Activated B cell treated with CpG ODN at 0.5 μM for 24 hours (primary cell): Measurements from ENCODE around the gene AFF3. TPM values are rescaled to one million over a fixed set of nuclear protein-coding genes. Genes with fewer than 3 reads are reported as not detected.
"Not testable (repeated sequence)": the region's sequence is repeated elsewhere in the genome, so short reads cannot be mapped to it uniquely, and the experiment has no call there.

Experiments used
- ATAC-seq: fragments of 200-7000 bp; cut with Tn5 transposase; one replicate; pipeline ENCODE4 v1.10.0; 2021; ENCODE audit warnings: low read depth, mild to moderate bottlenecking, moderate library complexity
- CTCF ChIA-PET: fragments of 350-600 bp; sonication (Branson Sonifier 250); formaldehyde crosslinking; loops from one replicate; lab custom pipeline; 2021; ENCODE audit warnings: antibody characterized with exemption; lab: Charles Lee
- POLR2A ChIA-PET: fragments of 350-600 bp; sonication (Branson Sonifier 250); formaldehyde crosslinking; loops from one replicate; lab custom pipeline; 2021; ENCODE audit warnings: antibody characterized with exemption; lab: Charles Lee
- DNase-seq: peaks from one replicate; pipeline ENCODE4 v3.0.0; 2022
- H3K27ac Mint-ChIP-seq: one replicate; pipeline ENCODE4 v1.8.0; 2020; ENCODE audit warnings: mixed read lengths
- H3K27me3 Mint-ChIP-seq: one replicate; pipeline ENCODE4 v1.8.0; 2021; ENCODE audit warnings: mixed read lengths
- H3K36me3 Mint-ChIP-seq: one replicate; pipeline ENCODE4 v1.8.0; 2021; ENCODE audit warnings: low read depth, mixed read lengths
- H3K4me1 Mint-ChIP-seq: one replicate; pipeline ENCODE4 v1.8.0; 2021; ENCODE audit warnings: mixed read lengths
- H3K4me3 Mint-ChIP-seq: one replicate; pipeline ENCODE4 v1.8.0; 2020; ENCODE audit warnings: mild to moderate bottlenecking, mixed read lengths
- H3K9me3 Mint-ChIP-seq: one replicate; pipeline ENCODE4 v1.8.0; 2020; ENCODE audit warnings: mixed read lengths
- intact Hi-C: fragments of 100-400 bp; cut with micrococcal nuclease; formaldehyde crosslinking; loops from one replicate; pipeline ENCODE4 v1.15.1; 2024
- total RNA-seq: library from RNA; stranded (reverse); gene quantifications from 2 replicates; pipeline ENCODE4 v1.2.3, GENCODE V29; 2022
- TF ChIP-seq, protein P1 (sequence below): fragments of 200-600 bp; IDR thresholded peaks from one replicate; pipeline ENCODE4 v1.8.0; 2022; ENCODE audit warnings: antibody characterized with exemption, mild to moderate bottlenecking

Gene AFF3
- total RNA-seq, 1 donor from 2014 or later, result 271 TPM

DNA sequence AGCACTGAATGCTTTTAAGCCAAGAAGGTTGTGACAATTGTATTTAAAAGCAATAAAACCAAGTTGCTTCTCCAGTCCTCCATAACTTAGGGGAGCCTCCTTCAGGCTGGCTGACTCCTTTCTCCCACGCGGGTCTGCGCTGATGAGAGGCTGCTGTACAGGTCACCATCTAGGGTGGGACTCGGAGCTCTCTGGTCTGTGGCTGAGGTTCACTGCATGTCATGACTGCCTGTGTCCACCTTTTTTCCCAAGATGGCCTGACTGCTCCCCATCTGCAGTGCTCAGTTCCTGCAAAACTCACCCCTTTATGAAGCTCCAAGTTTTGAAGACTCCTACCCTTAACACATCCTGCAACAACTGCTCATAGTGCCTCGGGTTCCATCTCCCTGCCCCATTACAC is 194.4 kb downstream of the AFF3 start:
- POLR2A ChIA-PET, result no interaction called here

GRCh38 chr2:99947366-99947765 is 195.0 kb downstream of the AFF3 start:
- H3K4me3 Mint-ChIP-seq, DNase-seq, ATAC-seq, H3K4me1 Mint-ChIP-seq, POLR2A ChIA-PET, H3K27me3 Mint-ChIP-seq, H3K27ac Mint-ChIP-seq, CTCF ChIA-PET, intact Hi-C loops, H3K9me3 Mint-ChIP-seq: not testable (repeated sequence)
- peaks cover 82% of the 10 kb centered on the region for H3K36me3 Mint-ChIP-seq

More for the DNA sequence above, 194.4 kb downstream of the AFF3 start:
- CTCF ChIA-PET, result no interaction called here
- Mint-ChIP-seq H3K9me3 (no peaks in the 10 kb centered on the region), H3K36me3 (peaks cover 81% of the 10 kb centered on the region), H3K27me3 (no peaks in the 10 kb centered on the region), H3K27ac (no peak overlapping the region), H3K4me1 (peaks cover 2% of the 10 kb centered on the region), H3K4me3 (no peak overlapping the region)
- TF ChIP-seq, protein P1, sequence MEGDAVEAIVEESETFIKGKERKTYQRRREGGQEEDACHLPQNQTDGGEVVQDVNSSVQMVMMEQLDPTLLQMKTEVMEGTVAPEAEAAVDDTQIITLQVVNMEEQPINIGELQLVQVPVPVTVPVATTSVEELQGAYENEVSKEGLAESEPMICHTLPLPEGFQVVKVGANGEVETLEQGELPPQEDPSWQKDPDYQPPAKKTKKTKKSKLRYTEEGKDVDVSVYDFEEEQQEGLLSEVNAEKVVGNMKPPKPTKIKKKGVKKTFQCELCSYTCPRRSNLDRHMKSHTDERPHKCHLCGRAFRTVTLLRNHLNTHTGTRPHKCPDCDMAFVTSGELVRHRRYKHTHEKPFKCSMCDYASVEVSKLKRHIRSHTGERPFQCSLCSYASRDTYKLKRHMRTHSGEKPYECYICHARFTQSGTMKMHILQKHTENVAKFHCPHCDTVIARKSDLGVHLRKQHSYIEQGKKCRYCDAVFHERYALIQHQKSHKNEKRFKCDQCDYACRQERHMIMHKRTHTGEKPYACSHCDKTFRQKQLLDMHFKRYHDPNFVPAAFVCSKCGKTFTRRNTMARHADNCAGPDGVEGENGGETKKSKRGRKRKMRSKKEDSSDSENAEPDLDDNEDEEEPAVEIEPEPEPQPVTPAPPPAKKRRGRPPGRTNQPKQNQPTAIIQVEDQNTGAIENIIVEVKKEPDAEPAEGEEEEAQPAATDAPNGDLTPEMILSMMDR, result no peak
- DNase-seq, result no peak
- no peak for ATAC-seq
- intact Hi-C loops, result no loop called here

- POLR2A ChIA-PET, result interaction anchor here (0.7 kb wide), 1 partner anchor 133 kb away, joined by 3 read pairs; no protein-coding TSS in a partner anchor
- no peak for ATAC-seq
- TF ChIP-seq, protein P1, result no peak
Observed at GRCh38 chr2:99944019-99944418, 198.4 kb downstream of the AFF3 start.

DNA sequence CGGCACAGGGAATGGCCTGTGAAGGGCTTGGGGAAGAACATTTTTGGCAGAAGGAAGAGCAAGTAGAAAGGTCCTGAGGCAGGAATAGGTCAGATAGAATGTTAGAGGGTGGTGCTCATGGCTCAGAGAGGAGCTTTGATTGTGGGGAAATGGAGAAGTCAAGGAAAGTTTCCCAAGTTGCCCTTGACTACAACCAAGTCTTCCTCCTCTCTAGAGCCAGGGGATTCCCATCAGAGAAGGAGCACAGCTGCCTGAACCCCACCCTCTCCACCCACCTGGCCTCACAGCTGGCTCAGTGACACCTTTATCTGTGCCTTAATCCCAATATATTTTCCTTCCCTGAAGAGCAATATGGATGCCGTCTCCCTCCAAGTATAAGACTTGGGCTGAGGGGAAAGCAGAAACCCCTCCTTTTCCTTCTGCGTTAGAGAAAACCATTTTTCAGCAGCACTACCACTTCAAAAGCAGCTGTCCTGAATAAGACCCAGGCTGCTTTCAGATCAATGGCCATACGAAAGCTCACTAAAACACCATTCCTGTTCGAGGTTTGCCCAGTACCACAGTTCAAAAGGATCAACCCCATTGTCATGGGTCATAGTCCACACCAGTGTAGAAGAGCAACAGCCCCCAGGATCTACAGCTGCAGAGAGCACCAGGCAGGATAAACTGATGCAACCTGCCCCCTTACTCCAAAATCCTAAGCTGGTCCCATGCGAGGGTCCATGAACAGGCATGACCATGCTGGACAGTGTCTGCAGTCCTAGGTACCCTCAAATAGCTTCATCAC is 199.6 kb downstream of the AFF3 start:
- H3K36me3 Mint-ChIP-seq, result peaks cover 90% of the 10 kb centered on the region

More at GRCh38 chr2:99944019-99944418, 198.4 kb downstream of the AFF3 start:
- no peaks in the 10 kb centered on the region for H3K9me3 Mint-ChIP-seq
- peaks cover 4% of the 10 kb centered on the region for H3K4me1 Mint-ChIP-seq
- peaks cover 90% of the 10 kb centered on the region for H3K36me3 Mint-ChIP-seq
- no peak overlapping the region for H3K27ac Mint-ChIP-seq
- H3K27me3 Mint-ChIP-seq, result no peaks in the 10 kb centered on the region
- intact Hi-C loops, result no loop called here
- CTCF ChIA-PET, result no interaction called here
- no peak overlapping the region for H3K4me3 Mint-ChIP-seq
- DNase-seq, result no peak

DNA sequence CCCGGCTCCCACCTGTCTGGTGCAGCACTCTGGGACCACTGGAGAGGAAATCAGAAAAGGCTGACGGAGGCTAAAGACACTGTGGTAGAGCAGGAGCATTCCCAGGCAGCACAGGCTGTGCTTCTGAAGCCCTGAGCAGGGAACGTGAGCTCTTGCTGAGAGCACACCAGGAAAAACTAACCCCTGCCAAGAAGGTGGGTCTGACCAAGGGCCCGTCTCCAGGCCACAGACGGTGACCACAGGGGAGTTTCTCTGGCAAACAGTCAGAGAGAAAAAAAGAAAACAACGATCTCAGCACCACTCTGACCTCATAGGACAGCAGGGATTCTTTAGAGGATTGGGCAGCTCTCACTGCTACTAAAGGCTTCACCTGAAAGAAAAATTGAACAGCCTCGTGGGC is 201.4 kb downstream of the AFF3 start:
- TF ChIP-seq, protein P1, result no peak
- Mint-ChIP-seq H3K36me3 (peaks cover 89% of the 10 kb centered on the region), H3K9me3 (no peaks in the 10 kb centered on the region), H3K4me1 (peaks cover 13% of the 10 kb centered on the region), H3K4me3 (no peak overlapping the region), H3K27ac (no peak overlapping the region), H3K27me3 (no peaks in the 10 kb centered on the region)
- intact Hi-C loops, result no loop called here
- CTCF ChIA-PET, result no interaction called here
- POLR2A ChIA-PET, result no interaction called here
- ATAC-seq, result no peak
- no peak for DNase-seq

More for the DNA sequence above, 199.6 kb downstream of the AFF3 start:
- H3K9me3 Mint-ChIP-seq, result no peaks in the 10 kb centered on the region
- POLR2A ChIA-PET, result no interaction called here
- no peak for ATAC-seq
- H3K27ac Mint-ChIP-seq, result no peak overlapping the region
- TF ChIP-seq, protein P1, result no peak
- intact Hi-C loops, result no loop called here
- no peaks in the 10 kb centered on the region for H3K27me3 Mint-ChIP-seq
- DNase-seq, result no peak
- peaks cover 4% of the 10 kb centered on the region for H3K4me1 Mint-ChIP-seq
- H3K4me3 Mint-ChIP-seq, result no peak overlapping the region
- CTCF ChIA-PET, result no interaction called here
